NB4 (cell line): Measurements from ENCODE around the gene THSD7B.

ENCODE experiments used
- DNase-seq: peaks from one replicate; pipeline ENCODE4 v3.0.0; 2010; ENCODE audit warnings: low read depth
- H3K4me3 ChIP-seq: one replicate; pipeline ENCODE4 v1.5.1; 2011; ENCODE audit warnings: mild to moderate bottlenecking, low read depth, low read length, moderate library complexity
- MYC ChIP-seq: IDR thresholded peaks from 2 replicates; pipeline ENCODE4 v1.6.1; 2011; ENCODE audit warnings: low read depth, low read length
- POLR2A ChIP-seq: IDR thresholded peaks from 2 replicates; pipeline ENCODE4 v1.6.1; 2011; ENCODE audit warnings: mild to moderate bottlenecking; ENCODE audit not compliant: insufficient read length; ENCODE audit errors: extremely low read depth
- TF ChIP-seq, protein P1 (sequence below): IDR thresholded peaks from one replicate; pipeline ENCODE4 v1.5.1; 2012; ENCODE audit warnings: low read depth, low read length
- TF ChIP-seq, protein P2 (sequence below): IDR thresholded peaks from 2 replicates; pipeline ENCODE4 v1.6.1; 2011; ENCODE audit warnings: low read depth, low read length

Gene THSD7B

DNA sequence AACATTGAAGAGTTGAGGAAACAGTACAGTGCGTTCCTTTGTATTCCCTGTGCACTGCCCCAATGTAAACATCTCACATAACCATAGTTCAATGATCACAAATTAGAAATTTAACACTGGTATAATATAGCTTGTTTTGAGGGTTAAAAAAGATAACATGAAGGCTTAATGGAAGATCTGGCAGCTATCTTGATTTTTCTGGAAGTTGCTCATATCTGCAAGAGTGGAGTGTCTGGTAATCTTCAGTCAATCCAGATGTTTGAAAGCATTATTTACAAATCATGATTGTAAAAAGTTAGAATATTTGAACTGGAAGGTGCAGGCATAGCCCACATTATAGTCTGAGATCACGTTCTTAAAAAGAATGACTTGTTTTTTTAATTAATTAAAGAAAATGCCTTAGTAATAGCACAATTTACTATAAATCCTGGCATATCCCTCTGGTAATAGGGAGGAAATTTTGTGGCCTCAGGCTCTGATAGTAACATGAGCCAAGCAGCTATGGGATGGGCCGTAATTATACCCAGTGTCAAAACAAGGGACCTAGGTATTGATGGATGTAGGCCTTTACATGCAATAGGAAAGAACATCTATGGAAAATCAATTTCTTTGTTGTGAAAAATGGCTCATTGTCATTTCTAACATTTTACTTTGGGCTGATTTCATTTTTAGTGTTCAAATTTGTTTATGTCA lies 418.0 kb downstream of the THSD7B start:
- H3K4me3 ChIP-seq = no peak overlapping the region
- TF ChIP-seq MYC (no peak), POLR2A (no peak)
- TF ChIP-seq, protein P1, sequence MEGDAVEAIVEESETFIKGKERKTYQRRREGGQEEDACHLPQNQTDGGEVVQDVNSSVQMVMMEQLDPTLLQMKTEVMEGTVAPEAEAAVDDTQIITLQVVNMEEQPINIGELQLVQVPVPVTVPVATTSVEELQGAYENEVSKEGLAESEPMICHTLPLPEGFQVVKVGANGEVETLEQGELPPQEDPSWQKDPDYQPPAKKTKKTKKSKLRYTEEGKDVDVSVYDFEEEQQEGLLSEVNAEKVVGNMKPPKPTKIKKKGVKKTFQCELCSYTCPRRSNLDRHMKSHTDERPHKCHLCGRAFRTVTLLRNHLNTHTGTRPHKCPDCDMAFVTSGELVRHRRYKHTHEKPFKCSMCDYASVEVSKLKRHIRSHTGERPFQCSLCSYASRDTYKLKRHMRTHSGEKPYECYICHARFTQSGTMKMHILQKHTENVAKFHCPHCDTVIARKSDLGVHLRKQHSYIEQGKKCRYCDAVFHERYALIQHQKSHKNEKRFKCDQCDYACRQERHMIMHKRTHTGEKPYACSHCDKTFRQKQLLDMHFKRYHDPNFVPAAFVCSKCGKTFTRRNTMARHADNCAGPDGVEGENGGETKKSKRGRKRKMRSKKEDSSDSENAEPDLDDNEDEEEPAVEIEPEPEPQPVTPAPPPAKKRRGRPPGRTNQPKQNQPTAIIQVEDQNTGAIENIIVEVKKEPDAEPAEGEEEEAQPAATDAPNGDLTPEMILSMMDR = no peak
- TF ChIP-seq, protein P2, sequence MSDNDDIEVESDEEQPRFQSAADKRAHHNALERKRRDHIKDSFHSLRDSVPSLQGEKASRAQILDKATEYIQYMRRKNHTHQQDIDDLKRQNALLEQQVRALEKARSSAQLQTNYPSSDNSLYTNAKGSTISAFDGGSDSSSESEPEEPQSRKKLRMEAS = no peak
- DNase-seq = no peak

DNA sequence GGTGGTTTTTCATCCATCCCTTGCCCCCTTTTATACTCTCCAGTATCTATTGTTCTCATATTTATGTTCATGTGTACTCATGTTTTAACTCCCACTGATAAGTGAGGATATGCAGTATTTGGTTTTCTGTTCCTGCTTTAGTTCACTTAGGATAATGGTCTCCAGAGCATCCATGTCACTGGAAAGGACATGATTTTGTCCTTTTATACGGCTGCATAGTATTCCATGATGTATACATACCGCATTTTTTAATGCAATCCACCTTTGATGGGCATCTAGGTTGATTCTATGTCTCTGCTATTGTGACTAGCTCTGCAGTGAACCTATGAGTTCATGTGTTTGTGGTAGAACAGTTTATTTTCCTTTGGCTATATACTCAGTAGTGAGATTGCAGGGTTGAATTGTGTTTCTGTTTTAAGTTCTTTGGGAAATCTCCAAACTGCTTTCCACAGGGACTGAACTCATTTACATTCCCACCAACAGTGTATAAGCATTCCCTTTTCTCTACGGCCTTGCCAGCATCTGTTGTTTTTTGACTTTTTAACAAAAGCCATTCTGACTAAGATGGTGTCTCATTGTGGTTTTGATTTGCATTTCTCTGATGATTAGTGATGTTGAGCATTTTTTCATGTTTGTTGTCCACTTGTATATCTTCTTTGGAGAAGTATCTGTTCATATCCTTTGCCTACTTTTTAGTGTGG lies 420.2 kb downstream of the THSD7B start:
- H3K4me3 ChIP-seq = no peak overlapping the region
- no peak for DNase-seq
- TF ChIP-seq, protein P2 = no peak
- TF ChIP-seq, protein P1 = no peak
- no peak for TF ChIP-seq POLR2A
- TF ChIP-seq MYC = no peak

DNA sequence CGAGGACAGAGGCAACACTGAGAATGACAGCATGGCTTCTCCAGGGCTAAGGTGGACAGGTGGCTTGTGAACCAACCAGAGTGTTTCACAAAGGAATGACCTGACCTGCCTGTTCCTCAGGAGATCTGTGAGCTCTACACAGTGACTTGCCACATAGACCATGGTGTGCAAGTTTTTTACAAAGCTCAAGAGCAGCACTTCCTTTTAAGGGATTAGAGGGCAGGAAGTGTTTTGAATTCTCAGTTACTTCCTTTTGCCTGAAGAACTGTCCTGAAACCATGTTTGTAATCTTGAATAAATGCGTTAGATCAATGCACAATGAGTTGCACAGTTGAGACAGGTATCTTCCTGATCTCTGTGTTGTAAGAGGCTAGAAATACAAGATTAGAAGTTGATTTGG lies 421.9 kb downstream of the THSD7B start:
- H3K4me3 ChIP-seq = no peak overlapping the region
- TF ChIP-seq MYC (no peak), POLR2A (no peak)
- TF ChIP-seq, protein P2 = no peak
- TF ChIP-seq, protein P1 = no peak
- no peak for DNase-seq

DNA sequence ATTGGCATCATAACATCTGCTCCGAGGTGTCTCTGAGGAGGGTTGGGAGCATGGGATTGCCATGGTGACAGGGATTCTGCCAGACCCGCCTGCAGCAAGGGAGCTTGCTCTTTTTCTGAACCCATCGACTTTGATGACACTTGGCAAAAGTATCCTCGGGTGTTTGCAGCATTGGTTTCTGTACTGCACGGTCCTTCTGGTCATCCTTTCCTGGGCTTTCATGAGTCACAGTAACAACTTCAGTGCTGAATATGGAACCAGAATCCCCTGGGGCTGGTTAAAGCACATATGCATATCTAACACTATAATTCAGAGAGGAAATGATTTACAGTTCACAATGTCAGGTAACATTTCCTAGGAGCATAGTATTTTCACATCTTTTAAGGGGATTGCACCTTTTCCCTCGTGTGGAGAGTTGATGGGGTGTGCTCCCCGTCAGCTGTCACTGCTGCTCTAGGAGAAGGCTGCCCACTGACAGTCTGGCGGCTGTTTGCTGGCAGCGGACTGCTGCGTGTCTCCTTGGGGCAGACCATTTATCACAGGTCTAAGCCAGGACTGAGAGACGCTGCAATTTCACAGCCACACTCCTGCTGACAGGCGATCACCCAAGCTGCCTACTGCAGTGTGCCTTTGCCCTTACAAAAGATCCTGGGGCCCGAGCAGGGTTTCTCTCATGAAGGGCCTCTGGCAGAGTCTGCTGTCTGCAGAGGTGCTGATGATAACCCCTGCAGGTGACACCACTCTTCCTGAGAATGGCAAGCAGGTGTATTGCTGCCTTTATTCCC lies 425.3 kb downstream of the THSD7B start:
- H3K4me3 ChIP-seq = no peak overlapping the region
- no peak for TF ChIP-seq MYC
- TF ChIP-seq POLR2A = no peak
- TF ChIP-seq, protein P2 = no peak
- TF ChIP-seq, protein P1 = no peak
- DNase-seq = peak; percentile 23

DNA sequence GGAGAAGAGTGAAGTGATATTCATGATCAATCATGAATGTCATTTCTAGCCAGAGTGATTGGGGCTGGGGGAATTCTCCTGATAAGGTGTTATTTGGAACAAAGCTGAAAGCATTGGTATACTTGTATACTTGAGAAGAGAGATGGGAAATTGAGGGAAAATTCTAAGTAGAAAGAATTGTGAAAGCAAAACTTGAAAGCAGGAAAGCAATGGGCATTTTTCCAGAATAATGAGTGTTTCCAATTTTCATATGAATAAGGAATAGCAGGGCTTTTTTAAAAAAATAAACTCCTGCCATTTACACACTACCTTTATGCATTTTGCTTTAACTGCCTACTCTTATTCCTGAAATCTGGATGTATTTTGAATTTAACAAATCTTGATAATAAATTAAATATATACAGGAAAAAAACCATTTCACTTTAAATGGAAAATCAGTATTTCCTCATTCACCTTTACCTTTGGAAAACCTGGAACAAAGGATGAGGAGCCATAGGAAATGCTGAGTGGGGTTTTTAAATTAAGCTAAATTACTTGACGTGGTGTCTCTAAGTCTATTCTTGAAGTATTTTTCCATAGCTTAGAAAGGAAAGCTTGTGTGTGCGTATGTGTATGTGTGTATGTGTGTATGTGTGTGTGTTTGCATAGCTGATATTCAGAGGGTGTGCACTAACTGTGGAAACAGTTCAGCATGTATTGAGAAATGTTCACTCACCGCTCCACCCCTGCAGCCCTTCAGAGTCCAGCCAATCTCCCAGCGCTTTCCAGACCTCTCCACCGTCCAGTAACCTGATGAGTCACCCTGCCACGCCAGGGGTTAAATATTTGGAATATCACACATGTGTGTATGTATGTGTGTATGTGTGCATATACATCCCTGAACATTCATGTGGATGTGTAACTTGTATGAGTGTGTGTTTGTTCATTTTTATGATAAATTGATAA lies 427.3 kb downstream of the THSD7B start:
- no peak for DNase-seq
- TF ChIP-seq, protein P2 = no peak
- no peak for TF ChIP-seq MYC
- no peak for TF ChIP-seq POLR2A
- TF ChIP-seq, protein P1 = no peak
- no peak overlapping the region for H3K4me3 ChIP-seq
